Renal cortex interstitium (tissue), 11 donors: ENCODE results near the gene GPC5. TPM values are rescaled to one million over a fixed set of nuclear protein-coding genes. Genes with fewer than 3 reads are reported as not detected.
A peak's percentile ranks its signal among the peaks of the same experiment; 100 is the strongest.

ENCODE experiments used
- DNase-seq, 11 donors: peaks; one replicate each; pipeline ENCODE4 v3.0.0-alpha.2; 2013; ENCODE audit warnings: low read depth in 9 of 11, low spot score in 4 of 11; ENCODE audit errors: extremely low read depth in 1 of 11
- polyA plus RNA-seq, 3 donors: library from polyadenylated mRNA; unstranded; fragments of 120-200 nt; gene quantifications; one replicate each; pipeline ENCODE4 v1.2.1, GENCODE V29; 2013; ENCODE audit not compliant: insufficient read length in 3 of 3

Gene GPC5
- polyA plus RNA-seq, 3 donors = 3.5 to 4.5 (median 4.4) TPM

- no peak for DNase-seq
Observed at GRCh38 chr13:91361755-91362271, 36.6 kb upstream of the GPC5 start.

- DNase-seq = no peak
Observed at GRCh38 chr13:91362908-91363307, 35.5 kb upstream of the GPC5 start.

GRCh38 chr13:91368101-91368500 lies 30.3 kb upstream of the GPC5 start:
- no peak for DNase-seq

- no peak for DNase-seq
Observed at GRCh38 chr13:91368676-91369440, 29.6 kb upstream of the GPC5 start.

GRCh38 chr13:91369441-91369831 lies 29.0 kb upstream of the GPC5 start:
- DNase-seq = no peak

- no peak for DNase-seq
Observed at GRCh38 chr13:91370501-91370900, 27.9 kb upstream of the GPC5 start.

GRCh38 chr13:91372911-91373310 lies 25.5 kb upstream of the GPC5 start:
- no peak for DNase-seq

- no peak for DNase-seq
Observed at GRCh38 chr13:91375116-91375729, 23.2 kb upstream of the GPC5 start.

- DNase-seq = no peak
Observed at GRCh38 chr13:91381371-91381770, 17.1 kb upstream of the GPC5 start.

- no peak for DNase-seq
Observed at GRCh38 chr13:91383836-91384235, 14.6 kb upstream of the GPC5 start.

- no peak for DNase-seq
Observed at GRCh38 chr13:91384896-91385295, 13.5 kb upstream of the GPC5 start.

- no peak for DNase-seq
Observed at GRCh38 chr13:91389186-91389585, 9.2 kb upstream of the GPC5 start.

- no peak for DNase-seq
Observed at GRCh38 chr13:91397595-91397994, 826 bp upstream of the GPC5 start.

- no peak for DNase-seq
Observed at GRCh38 chr13:91399189-91400062, 1.0 kb downstream of the GPC5 start.

- DNase-seq = no peak
Observed at GRCh38 chr13:91400063-91400399, 1.6 kb downstream of the GPC5 start.

GRCh38 chr13:91400671-91401070 lies 2.2 kb downstream of the GPC5 start:
- DNase-seq = no peak

- no peak for DNase-seq
Observed at GRCh38 chr13:91401920-91402319, 3.5 kb downstream of the GPC5 start.

- no peak for DNase-seq
Observed at GRCh38 chr13:91405240-91405639, 6.8 kb downstream of the GPC5 start.

GRCh38 chr13:91406619-91407018 lies 8.2 kb downstream of the GPC5 start:
- DNase-seq = no peak

GRCh38 chr13:91408971-91409370 lies 10.6 kb downstream of the GPC5 start:
- DNase-seq = peak in 1 of 11 donors; percentile 38
